IPS-15b (cell line): Measurements from ENCODE around the gene OTUB1.

Experiments
- H3K27me3 ChIP-seq: one replicate; pipeline ENCODE4 v1.6.1; 2013; ENCODE audit warnings: low read length; ENCODE audit not compliant: control insufficient read depth, insufficient read depth
- H3K36me3 ChIP-seq: one replicate; pipeline ENCODE4 v1.6.1; 2013; ENCODE audit warnings: low read length; ENCODE audit not compliant: control insufficient read depth, insufficient read depth
- H3K4me1 ChIP-seq: one replicate; pipeline ENCODE4 v1.6.1; 2013; ENCODE audit warnings: mild to moderate bottlenecking, low read length; ENCODE audit not compliant: control insufficient read depth, insufficient read depth
- H3K4me3 ChIP-seq: one replicate; pipeline ENCODE4 v1.5.1; 2013; ENCODE audit warnings: low read depth, low read length
- H3K9ac ChIP-seq: one replicate; pipeline ENCODE4 v1.6.1; 2013; ENCODE audit warnings: low read depth, mild to moderate bottlenecking, low read length
- H3K9me3 ChIP-seq: one replicate; pipeline ENCODE4 v1.6.1; 2013; ENCODE audit warnings: mild to moderate bottlenecking, low read length; ENCODE audit not compliant: control insufficient read depth, insufficient read depth

Gene OTUB1, protein sequence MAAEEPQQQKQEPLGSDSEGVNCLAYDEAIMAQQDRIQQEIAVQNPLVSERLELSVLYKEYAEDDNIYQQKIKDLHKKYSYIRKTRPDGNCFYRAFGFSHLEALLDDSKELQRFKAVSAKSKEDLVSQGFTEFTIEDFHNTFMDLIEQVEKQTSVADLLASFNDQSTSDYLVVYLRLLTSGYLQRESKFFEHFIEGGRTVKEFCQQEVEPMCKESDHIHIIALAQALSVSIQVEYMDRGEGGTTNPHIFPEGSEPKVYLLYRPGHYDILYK

DNA sequence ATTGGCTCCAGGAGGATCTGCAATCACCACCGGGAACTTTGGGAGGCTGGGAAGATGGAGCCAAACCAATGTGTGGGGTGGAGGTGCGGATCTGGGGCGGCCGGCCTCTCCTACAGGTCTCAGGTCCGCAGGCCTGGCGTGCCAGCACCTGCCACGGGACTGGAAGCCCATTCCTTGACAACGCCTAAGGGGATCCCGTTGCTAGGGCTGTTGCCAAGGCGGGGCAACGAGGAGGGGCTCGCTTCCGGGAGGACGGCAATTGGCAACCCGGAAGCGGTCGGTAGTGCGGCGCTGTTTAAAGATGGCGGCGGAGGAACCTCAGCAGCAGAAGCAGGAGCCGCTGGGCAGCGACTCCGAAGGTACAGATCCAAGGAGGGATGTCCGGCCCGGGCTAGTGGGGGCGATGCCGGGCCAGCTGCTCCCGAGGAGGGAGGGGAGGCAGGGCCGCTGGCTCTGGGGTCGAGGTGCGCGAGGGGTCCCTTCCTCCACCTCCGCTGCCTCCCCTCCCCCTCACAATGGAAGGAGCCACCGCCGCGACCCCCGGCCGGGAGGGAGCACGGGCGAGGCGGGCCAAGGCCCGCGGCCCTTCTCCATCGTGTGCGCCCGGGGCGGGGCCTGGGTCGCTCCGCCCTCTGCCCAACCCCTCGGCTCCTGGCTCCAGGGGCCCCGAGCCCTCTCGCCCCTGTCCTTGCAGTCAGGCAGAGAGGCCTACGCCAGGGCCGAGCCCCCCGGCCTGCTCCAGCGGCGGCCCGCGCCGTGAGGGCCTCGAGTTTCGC is at the start of gene OTUB1:
TSS of gene OTUB1 (plus strand) at position 283 of the 776 bp plus-strand sequence. CDS start at position 302, 19 bp downstream.
- Histone ChIP-seq H3K4me1 (peaks cover 10% of the 10 kb centered on the region), H3K4me3 (peak within 1 kb of the TSS; percentile 84), H3K36me3 (peaks cover 20% of the 10 kb centered on the region), H3K9ac (peak within 1 kb of the TSS; percentile 94), H3K27me3 (no peaks in the 10 kb centered on the region), H3K9me3 (no peaks in the 10 kb centered on the region)

DNA sequence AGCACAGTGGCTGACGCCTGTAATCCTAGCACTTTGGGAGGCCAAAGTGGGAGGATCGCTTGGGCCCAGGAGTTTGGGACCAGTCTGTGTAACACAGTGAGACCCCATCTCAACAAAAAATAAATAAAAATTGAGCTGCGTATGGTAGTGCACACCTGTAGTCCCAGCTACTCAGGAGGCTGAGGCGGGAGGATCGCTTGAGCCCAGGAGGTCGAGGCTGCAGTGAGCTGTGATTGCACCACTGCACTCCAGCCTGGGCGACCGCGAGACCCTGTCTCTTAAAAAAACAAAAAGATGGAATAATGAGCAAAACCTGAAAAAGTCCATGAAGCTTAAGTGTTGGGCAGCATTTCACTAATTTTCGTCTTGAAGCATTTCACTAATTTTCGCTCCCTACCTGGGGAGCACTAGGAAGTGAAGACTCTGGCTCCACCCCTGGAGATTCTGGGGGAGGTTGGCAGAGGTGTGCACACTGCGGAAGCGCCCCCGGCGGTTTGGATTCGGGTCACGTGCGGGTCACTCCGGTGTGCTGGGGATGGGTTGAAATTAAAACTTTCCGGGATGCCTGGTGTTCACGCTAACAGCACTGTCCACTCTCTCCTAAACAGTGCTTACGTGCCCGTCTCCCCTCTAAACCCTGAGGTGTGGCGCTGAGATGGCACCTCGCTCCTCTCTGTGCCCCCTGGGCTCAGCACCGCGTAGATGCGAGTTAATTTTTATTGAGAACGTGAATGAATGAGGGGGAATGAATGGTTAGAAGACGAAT is 48.3 kb upstream of the OTUB1 start:
- peak overlapping the region; percentile 56 for H3K9ac ChIP-seq
- H3K9me3 ChIP-seq = no peaks in the 10 kb centered on the region
- peak overlapping the region; percentile 90 for H3K4me3 ChIP-seq
- no peaks in the 10 kb centered on the region for H3K27me3 ChIP-seq
- H3K4me1 ChIP-seq = no peaks in the 10 kb centered on the region
- H3K36me3 ChIP-seq = no peaks in the 10 kb centered on the region

DNA sequence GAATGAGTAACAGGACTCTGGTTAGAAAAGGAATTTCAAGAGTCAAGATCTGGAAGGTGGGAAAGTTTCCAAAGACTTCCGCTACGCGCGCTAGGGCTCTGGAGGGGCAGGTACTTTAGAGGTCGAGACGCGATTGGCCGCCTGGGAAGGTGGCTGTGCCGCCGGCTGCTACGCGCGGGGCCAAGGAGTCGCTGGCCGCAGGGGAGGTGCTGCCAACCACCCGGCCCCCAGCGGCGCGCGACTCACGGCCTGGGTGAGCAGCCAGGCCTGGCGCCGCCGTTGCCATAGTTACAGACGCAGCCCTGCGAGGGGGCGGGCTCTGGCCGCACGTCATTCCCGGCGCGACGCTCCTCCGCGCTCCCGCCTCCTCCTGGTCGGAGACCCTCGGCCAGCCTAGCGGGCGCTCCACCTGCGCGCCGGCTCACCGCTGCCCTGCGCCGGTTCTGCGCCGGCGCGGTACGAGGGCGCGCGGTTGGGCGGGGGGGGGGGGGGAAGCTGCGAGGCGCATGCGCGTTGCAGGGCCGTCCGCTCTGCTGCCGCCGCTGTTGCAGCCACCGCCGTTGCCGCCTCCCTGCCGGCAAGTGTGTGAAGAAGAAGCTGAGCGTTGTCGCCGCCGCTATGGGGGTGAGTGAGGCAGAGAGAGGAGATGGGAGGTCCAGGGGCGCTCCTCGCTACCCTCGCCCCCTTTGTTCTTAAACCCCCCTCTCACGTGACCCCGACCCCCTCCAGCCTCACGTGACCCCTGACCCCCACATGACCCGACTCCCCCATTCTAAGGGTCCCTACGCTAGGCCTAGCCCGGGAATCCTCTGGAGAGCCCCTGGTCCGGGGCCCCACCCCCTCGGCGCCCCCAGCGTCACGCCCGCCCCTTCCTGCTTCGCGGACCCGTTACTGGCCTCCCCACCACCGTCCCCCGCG is 47.5 kb upstream of the OTUB1 start, which contains the start of gene NAA40:
TSS of gene NAA40 (plus strand) at position 524 of the 918 bp plus-strand sequence. CDS start at position 619, 95 bp downstream.
- H3K9ac ChIP-seq = peak within 1 kb of the TSS; percentile 71
- peak within 1 kb of the TSS; percentile 90 for H3K4me3 ChIP-seq
- no peaks in the 10 kb centered on the region for H3K36me3 ChIP-seq
- H3K4me1 ChIP-seq = no peaks in the 10 kb centered on the region
- H3K9me3 ChIP-seq = no peaks in the 10 kb centered on the region
- H3K27me3 ChIP-seq = no peaks in the 10 kb centered on the region

DNA sequence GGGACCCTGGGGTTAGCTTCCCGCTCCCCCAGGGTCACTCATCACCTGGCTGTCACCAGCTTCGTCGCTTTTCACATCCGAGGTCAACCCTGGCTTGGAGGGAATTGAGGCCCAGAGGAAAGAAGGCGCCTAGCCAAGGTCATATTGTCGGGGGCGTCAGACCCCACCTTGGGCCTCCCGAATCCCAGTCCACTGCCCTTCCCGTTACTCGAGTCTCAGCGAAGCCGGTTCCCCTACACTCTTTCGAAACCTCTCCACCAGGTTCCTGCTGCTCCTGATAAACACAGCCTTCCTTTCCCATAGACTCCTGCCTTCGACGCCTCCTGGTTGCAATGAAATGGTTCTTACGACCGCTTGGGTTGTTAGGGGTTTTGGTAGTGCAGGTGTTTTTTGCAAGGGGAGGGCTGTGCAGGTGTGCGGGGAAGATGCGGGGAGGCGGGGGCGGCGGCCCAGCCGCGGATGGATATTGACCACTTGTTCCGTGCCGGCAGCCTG is 46.8 kb upstream of the OTUB1 start:
- Histone ChIP-seq H3K4me1 (no peaks in the 10 kb centered on the region), H3K9me3 (no peaks in the 10 kb centered on the region), H3K27me3 (no peaks in the 10 kb centered on the region), H3K4me3 (peak overlapping the region; percentile 90), H3K36me3 (no peaks in the 10 kb centered on the region), H3K9ac (peak overlapping the region; percentile 66)

DNA sequence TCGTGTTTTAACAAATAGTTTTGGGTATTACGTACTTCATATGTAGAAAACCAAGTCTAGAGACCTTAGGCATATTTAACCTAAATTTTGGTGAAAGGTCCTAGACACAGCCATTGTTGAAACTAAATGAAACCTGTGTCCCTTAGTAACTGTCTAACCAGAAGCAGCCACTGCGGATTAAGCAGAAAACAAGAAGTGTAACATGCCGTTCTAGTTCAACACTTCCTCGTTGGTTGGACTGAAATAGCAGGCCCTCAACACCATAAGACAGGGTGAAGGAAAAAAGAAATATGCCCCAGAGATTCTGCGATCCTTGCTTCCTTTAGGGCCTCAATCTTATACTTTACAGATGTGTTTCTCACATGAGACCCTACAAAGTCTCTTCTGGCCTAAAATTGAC is 45.5 kb upstream of the OTUB1 start:
- H3K27me3 ChIP-seq = no peaks in the 10 kb centered on the region
- H3K4me3 ChIP-seq = no peak overlapping the region
- H3K4me1 ChIP-seq = no peaks in the 10 kb centered on the region
- no peak overlapping the region for H3K9ac ChIP-seq
- no peaks in the 10 kb centered on the region for H3K9me3 ChIP-seq
- peaks cover 2% of the 10 kb centered on the region for H3K36me3 ChIP-seq

DNA sequence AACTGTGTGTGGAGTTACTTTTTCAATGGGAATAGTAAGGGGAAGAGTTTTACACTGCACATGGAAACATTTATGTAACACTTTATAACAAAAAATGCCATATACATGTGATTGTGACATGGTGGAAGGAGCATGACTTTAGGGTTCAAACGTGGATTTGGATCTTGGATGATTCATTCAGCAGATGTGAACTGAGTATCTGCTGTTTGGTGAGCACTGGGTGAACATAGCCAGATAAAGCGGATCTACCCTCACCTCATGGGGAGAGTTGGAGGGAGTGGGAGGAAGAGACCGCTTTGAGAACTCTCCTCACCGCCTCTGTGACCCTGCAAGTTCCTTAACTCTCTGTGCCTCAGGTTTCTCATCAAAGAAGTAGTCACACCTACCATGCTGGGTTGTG is 44.3 kb upstream of the OTUB1 start:
- peaks cover 9% of the 10 kb centered on the region for H3K36me3 ChIP-seq

DNA sequence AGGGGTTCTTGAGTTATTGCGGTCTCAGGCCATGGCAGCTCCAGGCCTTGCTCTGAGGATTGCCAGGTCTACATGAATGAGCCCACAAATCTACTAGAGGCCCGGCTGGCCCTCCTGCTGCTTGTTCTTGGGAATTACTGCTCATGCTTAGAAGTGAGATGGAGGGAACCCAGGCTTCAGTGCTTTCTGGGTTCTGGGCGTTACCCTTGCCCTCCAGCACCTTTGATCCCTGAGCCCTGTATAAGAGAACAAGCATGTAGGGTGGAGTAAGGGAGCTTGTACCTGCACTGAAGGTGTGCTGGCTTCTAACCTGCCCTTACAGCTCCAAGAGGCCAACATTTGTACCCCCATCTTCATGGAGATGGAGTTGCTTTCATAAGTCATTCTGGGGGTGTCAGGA is 43.4 kb upstream of the OTUB1 start:
- Histone ChIP-seq H3K4me1 (no peaks in the 10 kb centered on the region), H3K4me3 (no peak overlapping the region), H3K9me3 (no peaks in the 10 kb centered on the region), H3K36me3 (peaks cover 9% of the 10 kb centered on the region), H3K9ac (no peak overlapping the region), H3K27me3 (no peaks in the 10 kb centered on the region)

More for the DNA sequence above, 44.3 kb upstream of the OTUB1 start:
- H3K4me1 ChIP-seq = no peaks in the 10 kb centered on the region
- H3K27me3 ChIP-seq = no peaks in the 10 kb centered on the region
- H3K9me3 ChIP-seq = no peaks in the 10 kb centered on the region
- no peak overlapping the region for H3K4me3 ChIP-seq
- H3K9ac ChIP-seq = no peak overlapping the region

DNA sequence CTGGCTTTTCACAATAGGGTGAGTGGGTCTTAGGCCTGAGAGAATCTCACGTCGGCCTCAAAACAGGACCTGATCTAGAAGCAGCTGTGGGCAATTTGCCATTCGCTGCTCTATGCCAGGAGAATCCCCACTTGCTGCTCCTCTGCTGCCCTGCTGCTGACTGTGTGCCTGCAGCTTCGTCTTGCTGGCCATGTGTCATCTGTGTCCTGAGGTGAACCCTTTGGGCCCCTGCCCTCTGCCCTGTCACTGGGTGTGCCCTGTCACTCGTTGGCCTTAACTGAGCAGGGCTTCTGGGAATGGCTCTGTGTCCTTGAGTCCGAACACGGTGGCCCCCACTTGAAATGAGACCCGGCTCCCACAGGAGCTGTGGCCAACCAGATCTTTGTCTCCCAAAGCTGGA is 41.3 kb upstream of the OTUB1 start:
- peaks cover 12% of the 10 kb centered on the region for H3K36me3 ChIP-seq
- H3K9ac ChIP-seq = peak overlapping the region; percentile 16
- H3K9me3 ChIP-seq = no peaks in the 10 kb centered on the region
- H3K27me3 ChIP-seq = no peaks in the 10 kb centered on the region
- H3K4me1 ChIP-seq = no peaks in the 10 kb centered on the region
- no peak overlapping the region for H3K4me3 ChIP-seq

DNA sequence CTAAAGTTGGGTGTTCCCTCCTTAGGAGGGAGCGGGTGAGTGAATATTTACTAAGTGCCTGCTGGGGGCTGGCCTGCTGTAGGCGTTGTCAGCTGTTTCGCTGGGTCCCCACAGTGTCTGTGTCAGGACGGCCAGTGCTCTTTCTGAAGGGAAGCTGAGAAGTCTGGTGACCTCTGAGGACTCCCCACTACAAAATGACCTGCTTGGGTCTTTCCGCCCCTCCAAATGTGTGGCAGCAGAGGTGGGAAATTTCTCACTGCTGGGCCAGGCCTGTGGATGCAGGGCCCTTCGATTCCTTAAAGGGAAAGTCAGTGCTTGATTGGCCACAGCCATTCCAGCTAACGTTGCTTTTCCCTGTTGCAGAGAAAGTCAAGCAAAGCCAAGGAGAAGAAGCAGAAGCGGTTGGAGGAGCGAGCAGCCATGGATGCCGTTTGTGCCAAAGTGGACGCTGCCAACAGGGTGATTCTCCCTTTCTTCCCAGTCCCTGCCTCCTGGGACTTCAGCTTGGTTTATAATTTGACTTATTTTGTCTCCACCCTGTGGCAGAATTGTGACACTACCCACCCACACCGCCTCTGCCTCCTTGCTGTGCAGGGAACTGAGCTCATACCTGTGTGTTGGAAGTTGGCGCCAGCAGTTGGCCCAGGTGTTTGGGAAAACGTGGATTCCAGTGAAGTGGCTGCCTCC is 40.6 kb upstream of the OTUB1 start:
- H3K9ac ChIP-seq = peak overlapping the region; percentile 16
- peaks cover 12% of the 10 kb centered on the region for H3K36me3 ChIP-seq
- no peaks in the 10 kb centered on the region for H3K27me3 ChIP-seq
- no peaks in the 10 kb centered on the region for H3K4me1 ChIP-seq
- no peak overlapping the region for H3K4me3 ChIP-seq
- H3K9me3 ChIP-seq = no peaks in the 10 kb centered on the region

DNA sequence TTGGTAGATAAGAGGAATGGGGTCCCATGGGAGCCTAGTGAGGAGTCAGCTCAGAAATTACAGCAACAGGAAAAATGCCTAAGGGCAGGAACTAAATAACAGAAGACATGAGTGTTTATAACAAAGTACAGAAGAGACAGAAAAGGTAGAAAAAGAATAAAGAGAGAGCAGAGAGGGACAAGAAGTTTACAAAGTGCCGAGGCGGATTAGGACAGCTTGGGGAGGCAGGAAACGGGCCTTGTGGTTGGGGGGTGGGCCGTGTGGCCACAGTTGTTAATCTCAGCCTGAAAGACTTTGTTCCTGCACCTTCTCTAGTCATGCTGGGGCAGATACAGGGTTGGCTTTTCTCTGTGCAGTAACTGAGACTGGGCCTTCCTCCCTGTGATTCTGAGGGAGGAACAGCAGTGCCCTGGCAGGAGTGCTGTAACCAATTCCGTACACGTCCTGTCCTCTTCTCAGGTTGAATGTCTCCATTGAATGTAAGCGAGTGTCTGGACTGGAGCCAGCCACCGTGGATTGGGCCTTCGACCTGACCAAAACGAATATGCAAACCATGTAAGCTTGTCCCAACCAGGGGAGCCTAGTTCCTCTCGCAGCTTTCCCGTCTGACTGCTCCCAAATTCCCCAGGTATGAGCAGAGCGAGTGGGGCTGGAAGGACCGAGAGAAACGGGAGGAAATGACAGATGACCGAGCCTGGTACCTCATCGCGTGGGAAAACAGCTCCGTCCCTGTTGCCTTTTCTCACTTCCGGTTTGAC is 34.3 kb upstream of the OTUB1 start:
- Histone ChIP-seq H3K9ac (no peak overlapping the region), H3K36me3 (peaks cover 43% of the 10 kb centered on the region), H3K9me3 (no peaks in the 10 kb centered on the region), H3K4me1 (no peaks in the 10 kb centered on the region), H3K4me3 (no peak overlapping the region), H3K27me3 (no peaks in the 10 kb centered on the region)
